HG03139 (cell line): Measurements from ENCODE around the gene SLC25A22.

Source experiments
- ATAC-seq: cut with Tn5 transposase; IDR thresholded peaks from one replicate; pipeline ENCODE4 v1.9.1; 2021; ENCODE audit not compliant: unreplicated experiment

SLC25A22 gene

DNA sequence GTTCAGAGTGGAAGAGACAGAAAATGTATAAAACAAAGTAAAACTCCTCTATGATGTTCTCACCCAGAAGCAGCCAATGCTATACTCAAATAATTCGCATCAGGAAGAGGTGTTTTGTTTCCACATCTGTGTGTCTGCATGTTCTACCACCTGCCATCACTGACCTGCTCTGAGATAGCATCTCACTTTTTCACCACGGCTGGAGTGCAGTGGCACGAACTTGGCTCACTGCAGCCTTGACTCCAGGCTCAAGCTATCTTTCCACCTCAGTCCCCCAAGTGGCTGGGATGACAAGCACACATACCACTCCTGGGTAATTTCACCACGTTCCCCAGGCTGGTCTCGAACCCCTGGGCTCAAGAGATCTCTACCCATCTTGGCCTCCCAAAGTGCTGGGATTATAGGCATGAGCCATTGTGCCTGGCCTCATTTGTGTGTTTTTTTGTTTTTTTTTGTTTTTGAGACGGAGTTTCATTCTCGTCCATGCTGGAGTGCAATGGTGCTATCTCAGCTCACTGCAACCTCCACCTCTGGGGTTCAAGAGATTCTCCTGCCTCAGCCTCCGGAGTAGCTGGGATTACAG is 36.5 kb downstream of the SLC25A22 start:
- ATAC-seq, result no peak

DNA sequence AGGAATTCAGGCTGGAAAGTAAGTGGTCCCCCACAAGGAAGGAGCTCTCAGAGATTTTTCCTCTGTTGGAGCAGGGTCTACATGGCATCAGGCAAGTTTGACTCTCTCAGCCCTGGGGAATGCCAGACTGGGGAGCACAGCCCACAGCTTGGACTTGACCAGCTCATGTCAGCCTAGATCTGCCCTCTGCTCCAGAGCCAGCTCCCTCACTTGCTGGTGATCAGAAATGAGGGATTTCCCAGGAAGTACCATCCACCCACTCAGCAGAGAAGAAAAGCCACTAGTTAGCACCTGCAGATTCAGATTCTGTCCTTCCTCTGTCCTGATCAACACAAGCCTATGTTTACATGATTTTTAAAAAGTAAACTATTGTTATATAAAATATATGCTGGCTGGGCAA is 37.8 kb downstream of the SLC25A22 start:
- no peak for ATAC-seq

DNA sequence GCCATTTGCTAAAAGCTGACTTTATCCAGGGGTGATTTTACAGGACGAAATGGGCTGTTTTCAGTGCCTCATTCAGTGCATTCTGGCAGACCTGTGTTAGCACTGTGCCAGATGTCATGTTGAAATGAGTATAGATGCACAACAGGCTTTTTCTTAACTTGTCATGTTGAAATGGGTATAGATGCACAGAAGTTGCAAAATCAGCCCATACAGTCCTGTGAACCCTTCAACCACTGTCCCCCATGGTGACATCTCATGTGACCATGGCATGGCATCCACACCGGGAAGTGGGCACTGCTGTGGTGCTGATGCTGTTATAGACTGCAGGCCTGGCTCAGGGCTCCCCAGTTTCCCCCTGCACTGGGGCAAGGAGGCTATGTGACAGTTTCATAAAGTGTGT is 48.4 kb downstream of the SLC25A22 start:
- no peak for ATAC-seq

DNA sequence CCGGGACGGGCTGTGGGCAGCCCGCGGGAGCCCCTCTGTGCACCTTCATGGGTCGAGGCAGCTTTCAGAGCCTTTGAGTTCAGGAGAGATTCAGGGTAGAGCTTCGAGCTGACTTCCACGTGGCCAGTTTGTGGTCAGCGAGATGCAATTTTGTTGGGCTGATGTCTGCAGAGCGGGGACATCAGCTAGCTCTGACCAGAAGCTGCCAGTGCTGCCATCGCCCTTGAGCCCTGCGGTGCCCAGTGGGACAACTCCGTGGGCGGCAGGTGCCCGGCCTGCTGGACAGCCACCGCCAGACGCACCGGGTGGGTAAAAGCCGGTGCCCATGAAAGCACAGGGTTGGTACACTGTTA is 50.1 kb downstream of the SLC25A22 start:
- no peak for ATAC-seq

DNA sequence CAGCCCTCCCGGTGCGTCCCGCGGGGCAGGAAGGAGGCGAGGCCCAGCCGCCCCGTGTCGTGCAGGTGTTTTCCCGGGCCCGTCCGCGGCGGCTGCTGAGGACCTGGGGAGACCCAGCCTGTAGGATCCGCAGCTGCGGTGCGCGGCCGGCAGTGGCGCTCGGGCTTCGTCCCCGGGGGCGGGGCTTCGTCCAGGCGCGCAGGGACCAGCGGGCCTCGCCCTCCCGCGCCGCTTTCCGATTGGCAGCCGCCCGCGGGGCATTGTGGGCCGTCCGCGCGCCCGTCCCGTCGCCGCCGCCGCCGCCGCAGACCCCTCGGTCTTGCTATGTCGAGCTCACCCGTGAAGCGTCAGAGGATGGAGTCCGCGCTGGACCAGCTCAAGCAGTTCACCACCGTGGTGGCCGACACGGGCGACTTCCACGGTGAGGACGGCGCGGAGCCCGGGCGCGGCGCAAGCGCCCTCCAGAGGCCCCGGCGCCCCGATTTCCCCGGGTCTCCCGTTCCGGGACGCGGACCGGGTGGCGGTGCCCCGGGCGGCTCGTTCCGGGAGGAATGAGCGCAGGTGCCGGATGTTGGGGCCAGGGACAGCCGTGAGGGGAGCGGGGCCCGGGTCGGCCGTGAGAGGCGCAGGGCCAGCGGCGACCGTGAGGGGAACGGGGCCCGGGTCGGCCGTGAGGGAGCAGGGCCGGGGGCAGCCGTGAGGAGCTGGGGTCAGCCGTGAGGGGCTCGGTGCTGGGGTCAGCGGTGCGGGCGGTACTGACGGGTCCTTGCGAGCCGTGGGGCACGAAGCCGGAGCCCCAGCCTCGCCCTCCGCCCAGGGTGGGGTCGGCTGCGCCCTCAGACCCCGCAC is 50.7 kb downstream of the SLC25A22 start, which contains the start of gene TALDO1:
TALDO1 (plus strand) TSS at position 307 of the 849 bp plus-strand sequence; CDS start at position 325, 18 bp downstream.
- peak; percentile 81 for ATAC-seq

DNA sequence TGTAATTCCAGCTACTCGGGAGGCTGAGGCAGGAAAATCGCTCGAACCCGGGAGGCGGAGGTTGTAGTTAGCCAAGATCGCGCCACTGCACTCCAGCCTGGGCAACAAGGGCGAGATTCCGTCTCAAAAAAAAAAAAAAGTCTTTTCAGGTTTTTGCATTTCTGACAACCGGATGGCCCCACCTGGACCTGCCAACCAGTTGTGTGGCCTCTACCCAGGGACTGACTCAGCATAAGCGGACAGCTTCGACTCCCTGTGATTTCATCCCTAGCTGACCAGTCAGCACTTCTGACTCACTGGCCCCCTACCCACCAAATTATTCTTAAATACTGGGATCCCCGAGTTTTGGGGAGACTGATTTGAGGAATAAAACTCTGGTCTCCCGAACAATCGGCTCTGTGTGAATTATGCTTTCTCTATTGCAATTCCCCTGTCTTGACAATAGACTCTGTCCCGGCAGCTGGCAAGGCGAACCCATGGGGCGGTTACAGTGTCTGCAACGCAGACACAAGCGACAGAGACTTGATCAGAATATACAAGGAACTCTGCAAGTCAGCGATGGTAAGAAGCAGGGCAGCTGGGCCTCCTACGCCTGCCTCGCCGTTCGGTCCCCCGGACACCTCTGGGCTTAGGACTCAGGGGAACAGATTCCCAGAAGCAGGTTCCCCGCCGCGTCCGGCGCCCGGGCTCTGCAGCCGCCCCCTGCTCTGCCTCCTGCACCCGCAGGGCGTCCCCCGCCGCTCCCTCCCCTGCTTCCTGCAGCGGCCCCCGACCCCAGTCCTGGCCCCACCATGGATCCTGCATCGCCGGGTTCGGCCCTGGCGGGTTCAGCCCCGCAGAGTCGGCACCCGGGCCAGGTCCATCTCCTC is 51.6 kb downstream of the SLC25A22 start:
- no peak for ATAC-seq

DNA sequence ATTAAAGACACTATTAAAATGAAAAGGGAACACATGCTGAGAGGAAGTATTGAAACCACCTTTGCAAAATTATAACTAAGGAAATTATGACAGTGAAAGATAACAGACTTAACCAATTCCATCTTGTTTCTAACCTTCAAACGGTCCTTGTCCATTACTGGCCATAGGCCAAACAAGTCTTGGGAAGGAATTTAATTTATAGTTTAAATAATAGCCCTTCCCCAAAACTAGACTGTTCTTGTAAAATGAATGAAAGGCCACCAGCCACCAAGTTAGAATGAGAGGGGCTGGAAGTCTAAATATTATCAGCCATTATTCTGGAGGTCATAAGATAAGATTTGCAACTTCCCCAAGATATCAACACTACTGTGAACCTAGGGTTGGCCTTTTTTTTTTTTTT is 52.7 kb downstream of the SLC25A22 start:
- no peak for ATAC-seq

DNA sequence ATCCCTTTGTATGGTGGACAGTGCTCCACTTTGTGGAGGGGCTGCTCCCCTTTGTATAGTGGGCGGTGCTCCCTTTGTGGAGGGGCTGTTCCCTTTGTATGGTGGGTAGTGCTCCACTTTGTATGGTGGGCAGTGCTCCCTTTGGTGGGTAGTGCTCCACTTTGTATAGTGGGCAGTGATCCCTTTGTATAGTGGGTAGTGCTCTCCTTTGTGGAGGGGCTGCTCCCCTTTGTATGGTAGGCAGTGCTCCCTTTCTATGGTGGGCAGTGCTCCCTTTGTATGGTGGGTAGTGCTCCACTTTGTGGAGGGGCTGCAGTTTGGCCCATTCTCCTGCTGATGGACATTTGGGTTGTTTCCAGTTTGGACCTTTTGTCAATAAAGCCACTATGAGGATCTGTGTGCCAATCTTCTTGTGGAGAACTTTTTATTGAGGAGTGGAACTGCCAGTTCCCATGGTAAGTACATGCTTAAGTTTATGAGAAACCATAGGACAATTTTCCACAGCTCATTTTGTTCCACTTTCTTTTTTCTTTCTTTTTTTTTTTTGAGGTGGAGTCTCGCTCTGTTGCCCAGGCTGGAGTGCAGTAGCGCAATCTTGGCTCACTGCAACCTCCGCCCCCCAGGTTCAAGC is 55.4 kb downstream of the SLC25A22 start:
- ATAC-seq, result no peak

DNA sequence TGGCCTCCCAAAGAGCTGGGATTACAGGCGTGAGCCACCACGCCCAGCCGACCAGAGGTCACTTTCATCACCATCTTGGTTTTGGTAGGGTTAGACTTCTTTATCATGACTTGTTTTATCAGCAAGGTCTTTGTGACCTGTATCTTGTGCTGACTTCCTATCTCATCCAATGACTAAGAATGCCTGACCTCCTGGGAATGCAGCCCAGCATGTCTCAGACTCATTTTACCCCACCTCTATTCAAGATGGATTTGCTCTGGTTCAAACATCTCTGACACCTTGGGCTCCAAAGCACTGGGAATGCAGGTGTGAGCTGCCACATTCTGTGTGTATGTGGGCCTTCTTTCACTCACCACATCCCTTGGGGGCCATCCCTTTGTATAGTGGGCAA is 55.9 kb downstream of the SLC25A22 start:
- no peak for ATAC-seq
